Measurements from ENCODE around the gene PRTG. TPM values are rescaled to one million over a fixed set of nuclear protein-coding genes. Genes with fewer than 3 reads are reported as not detected.
A peak's percentile ranks its signal among the peaks of the same experiment; 100 is the strongest.
"Not testable (repeated sequence)": the region's sequence is repeated elsewhere in the genome, so short reads cannot be mapped to it uniquely, and the experiment has no call there.

PRTG gene
- total RNA-seq, 1 donor from 2014 or later, result 0.56 TPM

- no peak for ATAC-seq
These were observed 123.2 kb downstream of the PRTG start for GRCh38 chr15:55619783-55620182.

DNA sequence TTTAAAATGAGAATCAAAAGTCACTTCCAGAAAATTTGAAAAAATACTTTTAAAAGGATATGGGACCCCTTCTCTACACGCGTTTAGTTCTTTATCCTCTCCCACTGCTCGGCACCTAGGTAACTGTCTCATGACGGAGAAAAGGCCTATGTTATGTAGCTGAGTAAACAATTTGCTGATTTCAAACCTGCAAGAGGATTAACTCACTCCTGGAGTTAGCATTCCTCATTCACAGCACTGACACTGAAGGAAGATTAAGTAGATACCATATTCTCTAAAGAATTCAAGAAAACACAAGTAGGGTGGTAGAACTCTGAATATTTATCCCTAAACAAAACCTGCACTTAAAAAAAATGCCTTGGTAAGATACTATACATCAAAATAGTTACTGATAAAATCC is 124.6 kb downstream of the PRTG start:
- no peak for ATAC-seq

DNA sequence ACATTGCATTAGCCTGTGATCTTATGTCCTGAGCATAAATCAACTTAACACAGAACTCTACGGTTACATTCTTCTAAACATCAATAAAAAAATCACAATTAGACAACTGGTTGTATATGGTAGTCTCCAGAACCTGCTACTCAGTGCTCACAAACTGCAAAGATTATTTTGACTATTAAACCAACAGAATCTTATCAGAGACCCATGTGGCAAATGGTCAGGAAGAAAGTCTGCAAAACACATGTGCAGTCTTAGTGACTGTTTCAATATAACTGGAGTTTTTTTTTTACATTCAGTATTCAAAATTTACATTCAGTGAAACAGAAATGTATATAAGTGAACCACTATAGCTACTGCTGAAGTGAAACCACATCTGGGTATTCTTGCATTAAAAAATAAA is 127.5 kb downstream of the PRTG start:
- ATAC-seq, result no peak

- ATAC-seq, result no peak
These were observed 129.2 kb downstream of the PRTG start for GRCh38 chr15:55613727-55614126.

DNA sequence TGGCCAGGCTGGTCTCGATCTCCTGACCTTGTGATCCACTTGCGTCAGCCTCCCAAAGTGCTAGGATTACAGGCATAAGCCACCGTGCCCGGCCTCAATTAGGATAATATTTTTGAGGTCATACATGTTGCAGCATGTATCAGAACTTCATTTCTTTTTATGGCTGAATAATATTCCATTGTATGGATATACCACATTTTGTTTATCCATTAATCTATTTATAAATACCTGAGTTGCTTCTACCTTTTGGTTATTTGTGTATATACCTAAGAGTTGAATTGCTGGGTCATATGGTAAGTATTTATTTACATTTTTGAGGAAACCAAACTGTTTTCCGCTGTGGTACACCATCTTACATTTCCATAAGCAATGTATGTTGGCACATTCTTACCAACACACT is 136.7 kb downstream of the PRTG start:
- ATAC-seq, result no peak

- ATAC-seq, result no peak
These were observed 141.6 kb downstream of the PRTG start for GRCh38 chr15:55601374-55601773.

DNA sequence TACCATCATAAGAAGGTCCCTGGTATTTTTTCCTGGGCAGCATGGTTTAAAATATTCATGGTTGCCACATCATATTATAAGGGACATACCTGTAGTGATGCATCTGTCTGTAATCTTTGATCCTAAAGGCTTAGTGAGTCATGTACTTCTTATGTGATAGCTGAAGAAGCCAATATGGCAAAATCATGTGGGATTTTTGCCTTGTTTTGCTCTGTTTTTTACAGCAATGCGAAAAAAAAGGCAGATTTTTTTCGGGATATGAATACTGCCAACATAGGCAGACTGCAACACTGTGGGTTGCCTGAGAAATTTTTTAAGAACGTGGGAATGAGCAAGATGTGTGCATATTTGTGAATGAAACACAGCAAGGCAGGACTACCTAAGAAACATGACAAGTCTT is 143.5 kb downstream of the PRTG start:
- no peak for ATAC-seq

GRCh38 chr15:55593019-55593418 is 149.9 kb downstream of the PRTG start:
- ATAC-seq, result not testable (repeated sequence)

DNA sequence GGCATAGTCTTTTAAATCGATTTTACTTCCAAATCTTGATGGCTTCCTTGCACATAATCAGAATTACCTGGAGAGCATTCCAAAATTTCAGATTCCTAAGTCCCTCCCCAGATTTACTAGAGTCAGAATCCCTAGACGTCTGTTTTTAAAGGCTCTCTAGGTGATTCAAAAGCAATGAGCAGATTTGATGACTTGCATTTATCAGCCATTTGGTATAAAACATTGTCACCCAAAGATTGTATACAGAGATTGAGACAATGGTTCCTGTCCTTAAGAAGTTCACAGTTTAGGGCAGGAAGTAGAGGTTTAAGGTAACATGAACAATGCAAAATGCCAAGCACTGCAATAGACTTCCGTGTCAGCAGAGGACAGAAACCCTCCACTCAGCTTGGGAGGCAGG is 152.2 kb downstream of the PRTG start:
- ATAC-seq, result no peak

DNA sequence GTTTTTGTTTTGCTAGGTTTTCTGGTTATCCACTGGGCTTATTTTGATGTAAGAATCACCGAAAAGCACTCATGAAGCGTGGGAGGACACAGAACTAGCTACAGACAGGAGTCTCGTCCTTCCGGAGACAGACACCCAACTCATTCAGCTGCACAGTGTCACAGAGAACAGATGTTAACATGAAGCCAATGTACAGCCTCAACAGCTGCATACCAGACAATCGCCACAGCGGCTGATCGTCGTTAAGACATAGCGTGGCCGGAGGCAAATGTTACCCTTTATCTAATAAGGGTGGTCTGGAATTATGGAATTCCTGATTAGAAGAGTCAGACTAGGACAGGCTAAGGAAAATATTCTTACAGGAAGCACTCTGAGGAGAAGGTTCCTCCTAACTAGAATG is 153.7 kb downstream of the PRTG start:
- no peak for ATAC-seq

GRCh38 chr15:55588815-55589115 is 154.2 kb downstream of the PRTG start:
- ATAC-seq, result no peak

DNA sequence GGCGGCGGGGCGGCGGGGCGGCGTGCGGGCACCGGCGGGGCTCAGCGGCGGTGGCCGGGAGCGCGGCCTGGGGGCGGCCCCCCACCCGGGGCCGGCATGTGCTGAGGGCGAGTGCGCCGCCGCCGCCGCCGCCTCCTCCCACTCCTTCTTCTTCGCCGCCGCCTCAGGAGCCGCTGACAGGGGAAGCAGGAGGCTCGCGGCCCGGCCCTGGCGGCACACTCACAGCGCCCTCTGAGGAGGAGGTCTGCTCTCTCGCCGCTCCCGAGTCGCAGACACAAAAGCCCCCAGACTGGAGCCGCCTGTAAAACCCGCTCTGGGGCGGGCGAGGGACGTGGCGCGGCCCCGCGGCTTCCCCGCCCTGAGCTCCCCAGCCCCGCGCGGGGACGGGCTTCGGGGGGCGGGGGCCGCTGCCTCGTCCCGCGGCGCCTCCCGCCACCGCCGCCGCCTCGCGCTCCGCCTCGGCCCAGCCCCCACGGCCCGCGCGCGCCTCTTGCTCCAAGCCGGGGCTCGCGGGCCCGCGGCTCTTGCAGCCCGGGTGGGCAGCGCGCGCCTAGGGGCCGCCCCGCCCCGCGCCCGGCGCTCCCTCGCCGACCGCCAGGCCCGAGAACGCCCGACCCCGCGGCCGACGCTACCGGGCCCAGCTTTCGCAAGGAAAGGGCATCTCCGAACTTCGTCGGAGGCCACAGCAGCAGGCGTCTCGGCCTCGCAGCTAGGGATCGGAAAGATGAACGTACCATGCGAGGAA is 154.7 kb downstream of the PRTG start, which contains the start of gene PYGO1:
Gene PYGO1 (minus strand): TSS at position 276 of the 745 bp plus-strand sequence. CDS start 462 bp downstream, outside the sequence.
- peak; percentile 54 for ATAC-seq

GRCh38 chr15:55587321-55588069 is 155.5 kb downstream of the PRTG start:
- peak; percentile 22 for ATAC-seq

DNA sequence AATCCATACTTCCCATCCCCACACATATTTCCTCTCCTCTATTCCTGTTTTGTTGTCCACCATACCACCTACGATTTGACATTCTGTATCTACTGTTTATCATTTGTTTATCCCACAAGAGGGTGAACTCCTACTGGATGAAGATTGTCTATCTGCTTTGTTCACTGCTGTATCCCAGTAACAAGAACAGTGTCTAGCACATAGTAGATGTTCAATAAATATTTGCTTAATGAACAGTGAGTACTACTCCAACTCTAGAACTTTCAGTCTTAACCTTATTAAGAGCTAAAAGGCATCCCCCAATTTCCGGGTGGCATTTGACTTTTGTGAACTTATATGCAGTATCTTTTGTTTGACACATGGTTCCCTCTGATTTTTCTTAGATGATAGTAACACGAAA is 156.1 kb downstream of the PRTG start:
- ATAC-seq, result no peak

DNA sequence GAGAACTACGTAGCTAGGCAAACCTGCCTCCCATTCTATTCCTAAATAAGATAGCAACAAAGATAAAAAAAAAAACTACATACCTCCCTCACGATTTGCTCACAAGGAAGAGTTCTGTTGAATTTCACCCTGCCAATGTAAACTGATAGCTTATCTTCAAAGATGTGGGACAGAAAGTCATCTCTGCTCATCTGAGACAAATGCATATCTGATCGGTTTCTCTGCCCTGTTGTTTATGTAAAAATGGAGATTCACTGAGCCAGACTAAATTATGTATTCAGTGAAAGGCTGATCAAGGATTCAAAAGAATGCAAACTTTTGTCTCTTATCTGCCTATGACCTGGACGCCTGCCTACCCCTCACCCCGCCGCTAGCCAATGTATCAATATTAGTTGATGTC is 166.0 kb downstream of the PRTG start:
- no peak for ATAC-seq

DNA sequence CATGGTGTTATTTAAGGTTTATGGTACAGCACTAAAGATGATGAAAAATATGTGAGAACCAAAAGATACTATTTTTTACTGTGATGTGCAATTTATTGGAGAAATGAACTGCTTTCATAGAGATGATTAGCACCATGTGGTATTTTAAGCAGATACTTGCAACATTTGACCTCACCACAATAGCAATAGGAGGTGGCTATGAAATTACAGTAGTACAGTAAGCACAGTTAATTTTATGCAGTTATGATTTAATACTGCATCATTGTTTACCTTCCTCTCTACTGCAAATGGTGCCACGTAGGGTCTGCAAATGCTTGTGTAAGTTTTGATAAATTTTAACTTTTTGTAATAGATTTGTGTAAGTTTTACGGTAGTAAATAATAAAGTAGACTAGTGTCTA is 168.9 kb downstream of the PRTG start:
- no peak for ATAC-seq

DNA sequence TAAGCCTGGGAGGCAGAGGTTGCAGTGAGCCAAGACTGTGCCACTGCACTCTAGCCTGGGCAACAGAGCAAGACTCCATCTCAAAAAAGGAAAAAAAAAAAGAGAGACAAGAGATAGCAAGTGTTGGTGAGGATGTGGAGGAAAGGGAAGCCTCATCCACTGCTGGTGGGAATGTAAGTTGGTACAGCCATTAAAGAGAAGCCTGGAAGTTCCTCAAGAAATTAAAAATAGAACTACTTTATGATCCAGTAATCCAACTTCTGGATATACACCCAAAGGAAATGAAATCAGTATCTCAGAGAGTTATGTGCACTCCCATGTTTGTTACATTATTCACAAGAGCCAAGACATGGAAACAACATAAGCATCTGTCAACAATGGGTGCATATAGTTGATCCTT is 169.7 kb downstream of the PRTG start:
- ATAC-seq, result no peak

DNA sequence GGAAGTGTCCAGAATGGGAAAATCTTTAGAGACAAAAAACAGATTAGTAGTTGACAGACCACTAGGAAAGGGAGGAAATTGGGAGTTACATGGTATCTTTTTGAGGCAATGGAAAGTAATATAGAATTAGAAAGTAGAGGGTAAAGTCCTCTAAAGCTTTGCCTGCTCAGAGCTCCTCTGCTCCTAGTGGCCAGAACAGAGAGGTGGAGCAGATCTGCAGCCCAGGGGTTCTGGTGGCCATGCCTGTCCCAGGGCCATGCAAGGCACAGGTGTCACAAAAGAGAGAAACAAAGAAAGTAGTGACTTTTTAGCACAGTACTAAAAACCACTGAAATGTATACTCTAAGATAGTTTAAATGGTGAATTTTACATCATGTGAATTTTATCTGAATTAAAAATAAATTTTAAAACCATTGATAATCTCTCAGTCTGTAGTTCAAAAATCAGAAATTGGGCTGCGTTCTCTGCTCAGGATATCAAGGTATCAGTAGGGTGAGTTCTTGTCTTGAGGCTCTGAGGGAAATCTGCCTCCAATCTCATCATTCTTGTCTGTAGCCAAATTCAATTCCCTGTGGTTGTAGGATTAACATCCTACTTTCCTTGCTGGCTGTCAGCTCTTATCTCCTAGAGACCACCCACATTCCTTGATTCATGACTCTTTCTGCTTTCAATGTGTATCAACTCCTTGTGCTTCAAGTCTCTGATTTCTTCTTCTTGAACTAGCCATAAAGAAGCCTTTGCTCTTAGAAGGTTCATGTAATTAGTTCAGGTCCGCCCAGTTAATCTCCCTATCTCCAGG is 178.4 kb downstream of the PRTG start:
- ATAC-seq, result no peak

GRCh38 chr15:55562601-55563000 is 180.4 kb downstream of the PRTG start:
- no peak for ATAC-seq

Measured in esophagus mucosa (tissue), 1 donor.